Coronary artery (tissue), 2 donors: ENCODE measurements around the gene RAB23.
A peak's percentile ranks its signal among the peaks of the same experiment; 100 is the strongest.

Experiments used
- DNase-seq: peaks from one replicate; pipeline ENCODE4 v3.0.0-alpha.2; 2017; ENCODE audit warnings: low spot score
- H3K27ac ChIP-seq, 2 donors: fragments of 200-600 bp; sonication (generic); one replicate each; pipeline ENCODE4 v1.5.1; 2016 to 2019
- H3K4me3 ChIP-seq: fragments of 200-600 bp; sonication (generic); 2 replicates; pipeline ENCODE4 v1.5.1; 2016; ENCODE audit warnings: mild to moderate bottlenecking, moderate library complexity
- CTCF ChIP-seq: fragments of 200-600 bp; sonication (generic); IDR thresholded peaks from one replicate; pipeline ENCODE4 v1.5.1; 2019; ENCODE audit warnings: antibody characterized with exemption

Gene RAB23

GRCh38 chr6:57207141-57207540, 15.0 kb downstream of the RAB23 start:
- no peak for DNase-seq
- H3K4me3 ChIP-seq = no peak overlapping the region
- TF ChIP-seq CTCF = no peak
- no peak overlapping the region for H3K27ac ChIP-seq

- Histone ChIP-seq H3K27ac (no peak overlapping the region), H3K4me3 (no peak overlapping the region)
- no peak for TF ChIP-seq CTCF
- no peak for DNase-seq
Observed at GRCh38 chr6:57205550-57206328, 16.4 kb downstream of the RAB23 start.

GRCh38 chr6:57201718-57202117, 20.4 kb downstream of the RAB23 start:
- no peak overlapping the region for H3K4me3 ChIP-seq
- DNase-seq = no peak
- no peak for TF ChIP-seq CTCF
- no peak overlapping the region for H3K27ac ChIP-seq

- no peak overlapping the region for H3K4me3 ChIP-seq
- no peak for TF ChIP-seq CTCF
- peak overlapping the region in 1 of 2 donors; percentile 65 for H3K27ac ChIP-seq
- no peak for DNase-seq
Observed at GRCh38 chr6:57198926-57199636, 23.0 kb downstream of the RAB23 start.

GRCh38 chr6:57195457-57195856, 26.6 kb downstream of the RAB23 start:
- TF ChIP-seq CTCF = no peak
- no peak for DNase-seq
- no peak overlapping the region for H3K4me3 ChIP-seq
- H3K27ac ChIP-seq = no peak overlapping the region

GRCh38 chr6:57193177-57193576, 28.9 kb downstream of the RAB23 start:
- TF ChIP-seq CTCF = no peak
- Histone ChIP-seq H3K4me3 (no peak overlapping the region), H3K27ac (no peak overlapping the region)
- DNase-seq = no peak

GRCh38 chr6:57190140-57190539, 32.0 kb downstream of the RAB23 start:
- DNase-seq = no peak
- Histone ChIP-seq H3K4me3 (no peak overlapping the region), H3K27ac (no peak overlapping the region)
- no peak for TF ChIP-seq CTCF
